ENCODE results near the gene MSN.
A peak's percentile ranks its signal among the peaks of the same experiment; 100 is the strongest.

The MSN gene

DNA sequence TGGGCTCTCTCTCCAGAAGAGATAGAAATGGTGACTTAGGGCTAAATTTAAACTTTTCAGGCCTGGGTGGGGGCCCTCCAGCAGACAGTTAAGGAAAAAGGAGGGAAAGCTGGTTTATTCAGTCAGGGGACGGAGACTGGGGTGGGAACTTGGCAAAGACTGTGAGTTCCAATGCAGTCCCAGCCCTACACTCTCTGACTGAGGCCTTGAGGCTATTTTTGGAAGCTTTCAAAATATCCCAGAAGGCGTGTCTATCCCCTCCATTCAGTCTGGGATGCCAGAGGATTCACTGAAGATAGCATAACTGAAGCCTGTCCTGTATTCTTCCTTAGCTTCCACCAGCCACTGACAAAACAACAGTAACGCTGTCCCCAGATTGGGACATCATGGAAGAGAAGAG lies 32.1 kb upstream of the MSN start:
- no peak for TF ChIP-seq YY1 (IDR thresholded peaks at IDR 0.05; ENCODE audit: low read depth)
- no peak for TF ChIP-seq ZBTB7A (IDR thresholded peaks at IDR 0.05; ENCODE audit: low read depth)
- TF ChIP-seq RAD21 (IDR thresholded peaks at IDR 0.05; ENCODE audit: low read depth): no peak
- TF ChIP-seq, protein P1, sequence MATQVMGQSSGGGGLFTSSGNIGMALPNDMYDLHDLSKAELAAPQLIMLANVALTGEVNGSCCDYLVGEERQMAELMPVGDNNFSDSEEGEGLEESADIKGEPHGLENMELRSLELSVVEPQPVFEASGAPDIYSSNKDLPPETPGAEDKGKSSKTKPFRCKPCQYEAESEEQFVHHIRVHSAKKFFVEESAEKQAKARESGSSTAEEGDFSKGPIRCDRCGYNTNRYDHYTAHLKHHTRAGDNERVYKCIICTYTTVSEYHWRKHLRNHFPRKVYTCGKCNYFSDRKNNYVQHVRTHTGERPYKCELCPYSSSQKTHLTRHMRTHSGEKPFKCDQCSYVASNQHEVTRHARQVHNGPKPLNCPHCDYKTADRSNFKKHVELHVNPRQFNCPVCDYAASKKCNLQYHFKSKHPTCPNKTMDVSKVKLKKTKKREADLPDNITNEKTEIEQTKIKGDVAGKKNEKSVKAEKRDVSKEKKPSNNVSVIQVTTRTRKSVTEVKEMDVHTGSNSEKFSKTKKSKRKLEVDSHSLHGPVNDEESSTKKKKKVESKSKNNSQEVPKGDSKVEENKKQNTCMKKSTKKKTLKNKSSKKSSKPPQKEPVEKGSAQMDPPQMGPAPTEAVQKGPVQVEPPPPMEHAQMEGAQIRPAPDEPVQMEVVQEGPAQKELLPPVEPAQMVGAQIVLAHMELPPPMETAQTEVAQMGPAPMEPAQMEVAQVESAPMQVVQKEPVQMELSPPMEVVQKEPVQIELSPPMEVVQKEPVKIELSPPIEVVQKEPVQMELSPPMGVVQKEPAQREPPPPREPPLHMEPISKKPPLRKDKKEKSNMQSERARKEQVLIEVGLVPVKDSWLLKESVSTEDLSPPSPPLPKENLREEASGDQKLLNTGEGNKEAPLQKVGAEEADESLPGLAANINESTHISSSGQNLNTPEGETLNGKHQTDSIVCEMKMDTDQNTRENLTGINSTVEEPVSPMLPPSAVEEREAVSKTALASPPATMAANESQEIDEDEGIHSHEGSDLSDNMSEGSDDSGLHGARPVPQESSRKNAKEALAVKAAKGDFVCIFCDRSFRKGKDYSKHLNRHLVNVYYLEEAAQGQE (IDR thresholded peaks at IDR 0.05; ENCODE audit: low read depth): no peak
- no peak for TF ChIP-seq NFIC (IDR thresholded peaks at IDR 0.05)
- TF ChIP-seq, protein P2, sequence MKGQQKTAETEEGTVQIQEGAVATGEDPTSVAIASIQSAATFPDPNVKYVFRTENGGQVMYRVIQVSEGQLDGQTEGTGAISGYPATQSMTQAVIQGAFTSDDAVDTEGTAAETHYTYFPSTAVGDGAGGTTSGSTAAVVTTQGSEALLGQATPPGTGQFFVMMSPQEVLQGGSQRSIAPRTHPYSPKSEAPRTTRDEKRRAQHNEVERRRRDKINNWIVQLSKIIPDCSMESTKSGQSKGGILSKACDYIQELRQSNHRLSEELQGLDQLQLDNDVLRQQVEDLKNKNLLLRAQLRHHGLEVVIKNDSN (IDR thresholded peaks at IDR 0.05): no peak
- TF ChIP-seq TAF1 (IDR thresholded peaks at IDR 0.05; ENCODE audit: low read depth): no peak
- no peak for TF ChIP-seq EP300 (IDR thresholded peaks at IDR 0.05; ENCODE audit: borderline replicate concordance)
- no peak for TF ChIP-seq TCF12 (IDR thresholded peaks at IDR 0.05; ENCODE audit: low read depth)
- TF ChIP-seq CREB1 (IDR thresholded peaks at IDR 0.05; ENCODE audit: low read depth): no peak
- TF ChIP-seq, protein P3, sequence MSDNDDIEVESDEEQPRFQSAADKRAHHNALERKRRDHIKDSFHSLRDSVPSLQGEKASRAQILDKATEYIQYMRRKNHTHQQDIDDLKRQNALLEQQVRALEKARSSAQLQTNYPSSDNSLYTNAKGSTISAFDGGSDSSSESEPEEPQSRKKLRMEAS (IDR thresholded peaks at IDR 0.05): no peak
- TF ChIP-seq CEBPB (IDR thresholded peaks at IDR 0.05): no peak
- TF ChIP-seq FOXM1 (IDR thresholded peaks at IDR 0.05; ENCODE audit: borderline replicate concordance, low read depth): no peak
- TF ChIP-seq TEAD4 (IDR thresholded peaks at IDR 0.05): no peak
- TF ChIP-seq EGR1 (IDR thresholded peaks at IDR 0.05): no peak

DNA sequence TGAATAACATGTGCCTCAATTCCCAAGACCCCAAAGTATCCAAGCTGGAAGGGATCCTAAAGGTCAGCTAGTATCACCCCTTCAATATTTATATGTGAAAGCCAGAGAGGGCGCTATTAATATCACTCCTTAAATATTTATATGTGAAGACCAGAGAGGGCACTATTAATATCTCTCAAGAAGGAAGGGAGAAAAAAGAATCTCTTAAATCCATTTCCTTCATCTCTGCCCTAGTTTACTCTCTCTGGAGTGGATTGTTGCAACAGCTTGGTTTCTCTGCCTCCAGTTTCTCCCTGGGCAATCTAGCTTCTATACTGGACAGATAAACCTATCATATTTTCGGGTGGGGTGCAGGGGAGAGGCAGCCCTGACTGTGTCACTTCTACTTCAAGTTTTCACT lies 31.6 kb upstream of the MSN start:
- no peak for TF ChIP-seq TCF12 (IDR thresholded peaks at IDR 0.05; ENCODE audit: low read depth)

DNA sequence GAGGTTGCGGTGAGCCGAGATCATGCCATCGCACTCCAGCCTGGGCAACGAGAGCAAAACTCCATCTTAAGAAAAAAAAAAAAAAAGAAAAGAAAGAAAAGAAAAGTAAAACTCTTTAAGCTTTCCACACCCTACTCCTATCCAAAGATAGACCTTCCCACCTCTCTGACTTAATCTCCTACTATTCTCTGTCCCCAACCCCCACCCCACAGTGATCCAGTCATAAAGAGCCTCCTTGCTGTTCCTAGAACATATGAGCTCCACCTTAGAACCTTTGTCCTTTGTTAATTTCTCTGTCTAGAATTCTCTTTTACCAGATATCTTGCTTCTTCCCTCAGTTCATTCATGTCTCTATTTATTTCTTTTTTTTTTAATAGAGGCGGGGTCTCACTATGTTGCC lies 30.1 kb upstream of the MSN start:
- TF ChIP-seq EP300 (IDR thresholded peaks at IDR 0.05; ENCODE audit: borderline replicate concordance) (no peak), RAD21 (IDR thresholded peaks at IDR 0.05; ENCODE audit: low read depth) (no peak), FOXM1 (IDR thresholded peaks at IDR 0.05; ENCODE audit: borderline replicate concordance, low read depth) (no peak), TEAD4 (IDR thresholded peaks at IDR 0.05) (no peak)

DNA sequence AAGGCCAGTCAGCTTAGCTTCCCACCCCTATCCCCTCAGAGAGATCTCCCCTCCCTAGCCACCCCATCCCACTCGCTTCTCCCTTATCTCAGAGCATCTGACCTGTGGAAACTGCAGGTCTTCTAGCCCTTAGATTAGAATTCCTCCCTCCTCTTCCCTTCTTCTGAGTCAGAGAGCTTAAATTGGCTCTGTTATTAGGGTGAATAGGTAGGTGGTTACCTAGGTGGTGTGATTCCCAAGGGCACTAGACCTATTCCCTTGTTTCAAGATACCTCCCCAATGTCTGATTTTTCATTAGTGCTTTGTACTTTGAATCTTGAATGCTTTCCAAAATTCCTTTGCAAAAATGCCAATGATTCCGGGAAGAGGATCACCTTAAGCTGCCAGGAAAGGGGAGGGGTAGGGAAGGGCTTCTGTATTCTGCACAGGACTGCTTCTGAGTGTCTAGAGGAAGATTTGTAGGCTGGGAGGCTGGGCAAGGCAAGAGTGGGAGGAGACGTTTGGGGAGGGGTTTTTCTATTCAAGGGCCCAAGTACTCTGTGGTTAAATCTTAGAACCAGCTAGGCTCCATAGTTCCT lies 24.5 kb upstream of the MSN start:
- TF ChIP-seq NFIC (IDR thresholded peaks at IDR 0.05) (peak; percentile 62), FOXM1 (IDR thresholded peaks at IDR 0.05; ENCODE audit: borderline replicate concordance, low read depth) (no peak), TEAD4 (IDR thresholded peaks at IDR 0.05) (peak; percentile 69)

DNA sequence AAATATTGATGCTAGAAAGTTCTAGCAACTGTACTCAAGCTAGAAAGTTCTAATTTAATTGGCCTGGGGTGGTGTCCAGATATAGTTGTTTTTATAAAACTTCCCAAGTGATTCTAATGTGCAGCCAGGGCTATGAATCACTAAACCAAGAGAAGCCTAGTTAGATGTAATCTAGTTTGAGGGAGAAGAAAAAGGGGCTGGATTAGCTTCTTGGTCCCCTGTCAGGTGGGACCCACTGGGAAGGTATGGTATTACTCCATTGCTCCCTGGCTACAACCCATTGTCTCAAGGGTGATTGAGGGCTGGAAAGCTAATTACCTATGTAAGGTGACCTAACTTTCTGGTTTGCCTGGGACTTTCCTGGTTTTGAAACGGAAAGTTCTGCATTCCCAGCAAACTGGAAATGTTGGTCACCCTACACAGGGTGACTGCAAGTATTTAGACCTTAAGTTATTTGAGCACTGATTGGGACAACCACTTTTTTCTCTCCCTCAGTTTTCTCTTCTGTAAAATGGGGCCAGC lies 23.9 kb upstream of the MSN start:
- TF ChIP-seq NFIC (IDR thresholded peaks at IDR 0.05) (no peak), FOXM1 (IDR thresholded peaks at IDR 0.05; ENCODE audit: borderline replicate concordance, low read depth) (no peak), CREB1 (IDR thresholded peaks at IDR 0.05; ENCODE audit: low read depth) (no peak), ZBTB7A (IDR thresholded peaks at IDR 0.05; ENCODE audit: low read depth) (no peak)
- TF ChIP-seq, protein P3 (IDR thresholded peaks at IDR 0.05): no peak
- TF ChIP-seq, protein P1 (IDR thresholded peaks at IDR 0.05; ENCODE audit: low read depth): no peak

DNA sequence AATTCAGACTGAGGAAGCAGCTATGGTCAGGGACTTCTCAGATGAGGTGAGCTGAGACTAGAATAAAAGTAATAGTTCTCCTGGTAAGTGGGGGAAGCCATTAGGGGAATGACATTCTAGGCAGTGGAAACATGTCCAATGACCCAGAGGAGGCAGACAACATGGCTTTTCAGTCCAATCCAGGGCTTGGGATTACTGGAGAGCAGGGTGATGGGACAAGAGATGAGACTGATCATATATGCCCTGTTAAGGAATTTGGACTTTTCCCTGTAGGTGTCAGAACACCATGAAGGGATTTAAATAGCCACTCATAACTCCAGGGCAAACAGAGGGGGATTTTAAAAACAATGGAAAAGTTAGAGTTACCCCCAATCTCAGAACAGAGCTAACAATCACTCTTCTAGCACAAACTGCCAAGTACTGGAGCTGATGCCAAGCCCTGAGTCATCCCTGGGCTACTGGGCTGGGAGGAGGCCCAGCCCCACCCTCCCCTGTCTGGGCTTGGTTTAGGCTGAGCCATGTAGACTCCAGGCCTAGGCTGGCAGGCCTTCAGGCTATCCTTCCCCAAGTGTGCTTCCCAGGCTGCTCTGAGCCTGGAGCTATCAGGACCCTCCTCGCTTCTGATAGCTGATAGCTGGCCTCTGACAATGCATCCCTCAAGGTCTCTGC lies 22.7 kb upstream of the MSN start:
- no peak for TF ChIP-seq EP300 (IDR thresholded peaks at IDR 0.05; ENCODE audit: borderline replicate concordance)
- no peak for TF ChIP-seq FOXM1 (IDR thresholded peaks at IDR 0.05; ENCODE audit: borderline replicate concordance, low read depth)
- peak; percentile 30; the same call in 1 of the 2 replicates for TF ChIP-seq TEAD4 (IDR thresholded peaks at IDR 0.05)
- no peak for TF ChIP-seq RAD21 (IDR thresholded peaks at IDR 0.05; ENCODE audit: low read depth)
- TF ChIP-seq TAF1 (IDR thresholded peaks at IDR 0.05; ENCODE audit: low read depth): no peak
- TF ChIP-seq, protein P1 (IDR thresholded peaks at IDR 0.05; ENCODE audit: low read depth): no peak
- no peak for TF ChIP-seq EGR1 (IDR thresholded peaks at IDR 0.05)
- peak; percentile 85 for TF ChIP-seq NFIC (IDR thresholded peaks at IDR 0.05)
- no peak for TF ChIP-seq CREB1 (IDR thresholded peaks at IDR 0.05; ENCODE audit: low read depth)
